RWPE1 (cell line): ENCODE data around the gene DMPK.

Source experiments
- CTCF ChIA-PET: fragments of 350-600 bp; sonication (Branson Sonifier 250); formaldehyde crosslinking; extraction: SDS; loops from one replicate; lab custom pipeline; 2021; lab: Yijun Ruan, JAX
- POLR2A ChIA-PET: fragments of 400-600 bp; formaldehyde crosslinking; extraction: SDS; loops from one replicate; lab custom pipeline; 2020; ENCODE audit warnings: antibody characterized with exemption; ENCODE audit not compliant: low non-redundant PET; lab: Yijun Ruan, JAX
- DNase-seq: peaks from one replicate; pipeline ENCODE4 v3.0.0; 2012; ENCODE audit warnings: low spot score
- H3K27ac ChIP-seq: fragments of 450-650 bp; 2 replicates; pipeline ENCODE4 v1.5.1; 2017
- TF ChIP-seq, protein P1 (sequence below): fragments of 450-650 bp; conservative IDR thresholded peaks from 2 replicates; pipeline ENCODE4 v1.5.1; 2017; ENCODE audit warnings: low read depth, mild to moderate bottlenecking

Gene DMPK

DNA sequence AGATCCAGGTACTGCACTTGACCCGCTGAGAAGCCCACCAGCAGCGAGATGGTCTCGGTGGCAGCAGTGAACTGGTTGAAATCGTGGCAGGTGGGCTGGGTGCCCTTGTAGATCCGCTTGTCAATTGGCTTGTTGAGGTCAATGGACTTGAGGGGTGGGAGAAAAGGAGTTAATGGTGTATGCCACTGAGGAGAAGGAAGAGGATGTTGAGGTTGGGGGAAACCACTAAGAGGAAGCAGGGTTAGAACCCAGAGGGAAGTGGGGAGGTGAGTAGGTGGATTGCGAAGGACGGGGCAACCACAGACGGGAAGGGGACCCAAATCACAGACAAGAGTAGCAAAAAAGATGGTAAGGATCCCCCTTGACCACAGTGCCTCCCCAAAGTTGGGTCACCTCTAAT is 8.7 kb upstream of the DMPK start:
- ChIA-PET POLR2A (no interaction called here), CTCF (interaction anchor here (1.0 to 2.0 kb wide), 4 partner anchors 8 to 21 kb away, joined by 3 to 6 read pairs (median 4); partner anchors contain the start of gene SIX5)
- H3K27ac ChIP-seq = peak overlapping the region; percentile 85
- DNase-seq = no peak
- TF ChIP-seq, protein P1, sequence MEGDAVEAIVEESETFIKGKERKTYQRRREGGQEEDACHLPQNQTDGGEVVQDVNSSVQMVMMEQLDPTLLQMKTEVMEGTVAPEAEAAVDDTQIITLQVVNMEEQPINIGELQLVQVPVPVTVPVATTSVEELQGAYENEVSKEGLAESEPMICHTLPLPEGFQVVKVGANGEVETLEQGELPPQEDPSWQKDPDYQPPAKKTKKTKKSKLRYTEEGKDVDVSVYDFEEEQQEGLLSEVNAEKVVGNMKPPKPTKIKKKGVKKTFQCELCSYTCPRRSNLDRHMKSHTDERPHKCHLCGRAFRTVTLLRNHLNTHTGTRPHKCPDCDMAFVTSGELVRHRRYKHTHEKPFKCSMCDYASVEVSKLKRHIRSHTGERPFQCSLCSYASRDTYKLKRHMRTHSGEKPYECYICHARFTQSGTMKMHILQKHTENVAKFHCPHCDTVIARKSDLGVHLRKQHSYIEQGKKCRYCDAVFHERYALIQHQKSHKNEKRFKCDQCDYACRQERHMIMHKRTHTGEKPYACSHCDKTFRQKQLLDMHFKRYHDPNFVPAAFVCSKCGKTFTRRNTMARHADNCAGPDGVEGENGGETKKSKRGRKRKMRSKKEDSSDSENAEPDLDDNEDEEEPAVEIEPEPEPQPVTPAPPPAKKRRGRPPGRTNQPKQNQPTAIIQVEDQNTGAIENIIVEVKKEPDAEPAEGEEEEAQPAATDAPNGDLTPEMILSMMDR = no peak

DNA sequence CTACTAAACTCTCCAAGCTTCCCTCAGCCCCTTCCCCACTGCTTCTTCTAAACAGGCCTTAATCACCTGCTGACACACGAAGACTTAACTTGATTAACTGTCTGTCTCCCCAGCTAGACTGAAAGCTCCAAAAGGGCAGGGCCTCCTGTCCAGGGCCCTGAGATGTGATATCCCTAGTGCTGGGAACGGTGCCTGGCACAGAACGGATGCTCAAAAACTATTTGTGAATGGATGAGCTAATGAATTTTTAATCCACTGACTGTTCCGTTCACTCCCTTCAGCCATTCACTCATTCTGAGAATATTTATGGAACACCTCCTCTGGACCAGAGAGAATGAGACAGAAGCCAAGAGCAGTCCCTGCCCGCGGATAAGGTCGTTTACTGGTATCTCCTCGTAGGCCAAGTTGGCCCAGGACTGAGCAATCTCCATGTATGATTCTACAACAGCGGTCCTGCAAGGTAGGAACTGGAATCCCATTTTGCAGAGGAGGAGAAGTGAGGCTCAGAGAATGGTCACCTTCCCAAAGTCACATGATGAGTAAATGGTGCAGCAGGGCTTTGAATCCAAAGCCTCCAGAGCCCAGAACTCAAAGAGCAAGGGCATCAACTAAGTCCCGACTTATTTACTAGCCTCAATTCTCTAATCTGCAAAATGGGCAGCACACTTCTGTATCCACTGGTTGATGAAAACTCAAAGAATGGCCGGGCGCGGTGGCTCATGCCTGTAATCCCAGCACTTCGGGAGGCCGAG is 6.9 kb upstream of the DMPK start:
- ChIA-PET CTCF (interaction anchor here (1.4 kb wide), 1 partner anchor 10 kb away, joined by 9 read pairs; no protein-coding TSS in a partner anchor), POLR2A (no interaction called here)
- TF ChIP-seq, protein P1 = no peak
- peak overlapping the region; percentile 85 for H3K27ac ChIP-seq
- no peak for DNase-seq

DNA sequence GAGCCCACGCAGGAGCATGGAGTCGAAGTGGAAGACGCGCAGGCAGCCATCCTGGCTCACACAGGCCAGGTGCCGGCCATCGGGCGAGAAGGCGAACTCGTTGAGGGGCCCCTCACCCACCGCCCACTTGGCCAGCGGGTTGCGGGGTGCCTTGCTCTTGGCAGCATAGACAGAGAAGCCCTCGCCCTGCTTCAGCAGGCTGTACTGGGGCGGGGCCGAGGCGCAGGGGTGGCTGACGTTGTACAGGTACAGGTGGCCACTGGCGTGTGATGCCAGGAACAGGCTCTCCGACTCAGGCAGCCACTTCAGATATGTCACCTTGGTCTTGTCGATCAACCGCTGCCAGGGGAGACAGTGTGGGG is 4.2 kb upstream of the DMPK start:
- POLR2A ChIA-PET = no interaction called here
- CTCF ChIA-PET = interaction anchor here (1.2 kb wide), 1 partner anchor 13 kb away, joined by 8 read pairs; no protein-coding TSS in a partner anchor
- H3K27ac ChIP-seq = peak overlapping the region; percentile 98
- no peak for DNase-seq
- TF ChIP-seq, protein P1 = no peak

DNA sequence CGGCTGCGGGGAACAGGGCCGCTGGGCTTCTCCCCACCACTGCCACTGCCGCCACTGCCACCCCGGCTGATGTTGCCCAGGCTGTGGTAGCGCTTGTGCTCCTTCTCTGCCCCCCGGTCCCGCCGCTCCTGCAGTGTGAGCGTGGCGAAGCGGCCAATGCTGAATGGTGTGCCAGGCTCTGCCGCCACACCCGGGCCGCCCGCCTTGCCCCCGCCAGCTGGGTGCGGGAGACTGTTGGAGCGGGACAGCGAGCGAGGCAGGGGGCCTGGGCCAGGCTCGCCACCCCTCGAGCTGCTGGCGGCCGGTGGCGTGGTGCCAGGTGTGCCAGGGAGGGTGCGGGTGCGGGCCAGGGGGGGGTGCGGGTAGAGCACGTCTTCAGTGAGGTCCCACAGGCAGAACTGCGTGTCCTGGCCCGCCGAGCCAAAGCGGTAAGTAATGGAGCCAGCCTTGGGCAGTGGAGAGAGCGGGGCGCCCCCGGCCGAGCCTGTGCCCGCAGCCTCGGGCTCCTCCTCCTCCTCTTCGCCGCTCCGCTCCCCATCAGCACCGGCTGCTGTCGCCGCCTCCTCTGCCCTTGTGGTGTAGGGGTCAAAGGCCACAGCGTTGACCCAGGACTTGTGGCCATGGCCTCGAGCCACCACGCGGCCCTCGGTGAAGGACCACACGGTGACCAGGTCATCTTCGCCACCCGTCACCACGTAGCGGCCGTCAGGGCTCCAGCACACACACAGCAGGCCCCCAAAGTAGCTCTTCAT is 3.7 kb upstream of the DMPK start:
- ChIA-PET CTCF (interaction anchor here (0.6 kb wide), 1 partner anchor 72 kb away, joined by 5 read pairs; no protein-coding TSS in a partner anchor), POLR2A (no interaction called here)
- peak overlapping the region; percentile 98 for H3K27ac ChIP-seq
- TF ChIP-seq, protein P1 = no peak
- DNase-seq = no peak

DNA sequence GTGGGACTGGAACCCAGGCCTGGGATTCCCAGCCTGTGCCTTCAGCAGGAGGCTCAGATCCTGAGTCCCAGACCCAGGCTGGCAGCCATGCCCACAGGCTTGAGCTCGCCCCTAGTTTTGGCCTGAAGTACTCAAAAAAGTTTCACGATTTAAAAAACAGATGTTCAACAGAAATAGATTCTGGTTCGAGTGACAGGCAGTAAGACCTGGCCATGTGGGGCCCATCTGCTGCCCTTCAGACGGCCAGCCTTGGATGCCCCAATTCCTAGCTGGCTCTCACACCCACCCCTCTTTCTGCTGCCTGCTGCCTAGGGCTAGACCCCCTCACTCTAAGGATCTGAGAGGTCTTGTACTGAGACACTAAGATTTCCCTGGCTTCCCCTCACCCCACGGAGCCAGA is 2.8 kb upstream of the DMPK start:
- TF ChIP-seq, protein P1 = no peak
- no peak for DNase-seq
- CTCF ChIA-PET = interaction anchor here (0.6 kb wide), 1 partner anchor 72 kb away, joined by 5 read pairs; no protein-coding TSS in a partner anchor
- H3K27ac ChIP-seq = peak overlapping the region; percentile 98
- POLR2A ChIA-PET = interaction anchor here (0.6 kb wide), 1 partner anchor 972 kb away, joined by 3 read pairs; no protein-coding TSS in a partner anchor

DNA sequence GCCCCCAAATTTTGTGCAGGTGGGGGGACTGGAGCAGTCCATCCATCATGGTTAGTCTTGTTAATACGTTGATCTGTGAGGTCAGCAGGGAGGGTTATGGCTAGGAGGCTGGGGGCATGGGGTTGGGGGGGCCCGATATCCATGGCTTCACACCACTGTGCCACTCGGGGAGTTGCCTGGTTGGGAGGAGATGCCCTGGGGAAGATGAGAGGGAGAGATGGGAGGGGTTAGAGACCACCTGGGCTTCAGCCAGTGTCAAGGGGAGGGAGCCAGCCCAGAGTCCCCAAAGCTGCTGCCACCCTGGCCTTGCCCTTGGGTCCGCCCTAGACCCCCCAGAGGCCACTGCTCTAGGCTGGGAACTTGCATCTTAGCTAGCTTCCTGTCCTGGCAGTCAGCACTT is 1.8 kb upstream of the DMPK start:
- DNase-seq = no peak
- TF ChIP-seq, protein P1 = no peak
- ChIA-PET CTCF (no interaction called here), POLR2A (no interaction called here)
- peak overlapping the region; percentile 98 for H3K27ac ChIP-seq
